GM18873 (cell line): ENCODE data around the gene STIP1.

ENCODE experiments used
- ATAC-seq: cut with Tn5 transposase; IDR thresholded peaks from one replicate; pipeline ENCODE4 v1.9.1; 2021; ENCODE audit warnings: mild to moderate bottlenecking, moderate library complexity, moderate number of reproducible peaks; ENCODE audit not compliant: unreplicated experiment, low FRiP score

Gene STIP1

DNA sequence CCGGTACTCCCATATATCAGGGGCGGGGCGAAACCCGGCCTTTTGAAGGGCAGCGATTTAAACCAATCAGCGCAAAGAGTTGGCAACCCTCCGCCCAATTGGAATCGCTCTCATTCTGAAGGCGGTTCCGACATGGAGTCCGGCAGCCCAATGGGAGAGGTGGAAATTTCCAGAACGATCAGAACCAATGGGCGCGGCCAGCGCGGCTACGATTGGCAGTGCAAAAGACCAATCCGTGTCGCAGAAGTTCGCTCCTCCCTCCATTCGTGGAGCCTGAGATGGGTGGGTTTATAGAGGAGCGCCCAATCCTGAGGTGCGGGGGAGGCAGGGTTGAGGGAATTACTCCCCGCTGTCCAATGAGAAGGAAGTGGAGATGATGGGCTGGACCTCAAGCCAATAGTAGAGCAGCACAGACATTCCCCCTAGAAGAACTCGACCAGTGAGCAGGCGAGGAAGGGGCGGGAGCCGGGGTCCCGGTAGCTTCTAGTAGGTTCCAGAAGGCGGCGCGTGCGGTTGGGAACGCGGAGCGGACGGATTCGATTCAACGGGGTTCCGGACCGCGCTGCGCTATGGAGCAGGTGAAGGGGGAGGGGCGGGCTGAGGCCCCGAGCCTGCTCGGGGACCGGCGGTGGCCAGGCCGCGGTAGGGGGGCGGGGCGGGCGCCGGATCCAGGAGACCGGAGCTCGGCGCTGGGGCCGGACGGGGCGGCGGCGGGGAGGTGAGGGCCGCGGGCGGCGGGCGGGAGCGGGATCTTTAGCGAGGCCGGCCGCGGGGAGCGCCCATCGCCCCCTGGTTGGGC lies at the start of gene STIP1:
STIP1 (plus strand) TSS at position 479 of the 799 bp plus-strand sequence; CDS start at position 570, 91 bp downstream.
- peak; percentile 85 for ATAC-seq

DNA sequence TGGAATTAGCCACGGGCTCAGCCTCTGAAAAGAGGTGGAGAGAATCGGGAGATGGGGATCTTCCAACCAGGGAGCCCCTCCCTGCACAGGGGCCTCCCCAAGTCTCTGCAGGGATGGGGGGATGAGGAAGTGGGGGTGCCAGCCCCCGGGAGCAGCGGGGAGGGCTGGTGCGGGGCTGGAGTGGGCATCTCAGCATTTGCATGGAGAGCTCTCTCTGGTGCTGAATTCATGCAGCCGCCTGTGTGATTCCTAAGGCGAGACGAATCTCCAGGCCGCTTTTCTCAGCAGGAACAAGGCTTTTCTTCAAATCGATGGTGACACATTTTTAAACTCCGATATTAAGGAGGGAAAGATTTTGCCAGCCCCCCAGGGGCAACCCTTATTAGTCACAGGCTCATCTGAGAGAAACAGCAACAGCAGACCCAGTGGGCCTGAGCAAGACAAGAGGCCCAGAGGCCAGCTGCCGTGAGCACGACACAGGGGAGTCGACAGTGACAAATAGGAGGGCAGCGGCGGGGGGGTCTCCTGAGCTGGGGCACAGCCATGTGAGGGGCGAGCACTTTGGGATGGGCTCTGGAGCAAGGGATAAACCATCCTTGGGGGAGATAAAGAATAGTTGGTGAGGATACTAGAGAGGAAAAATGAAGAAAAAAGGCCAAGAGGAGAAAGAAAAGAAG lies 49.1 kb upstream of the STIP1 start:
- ATAC-seq: no peak

DNA sequence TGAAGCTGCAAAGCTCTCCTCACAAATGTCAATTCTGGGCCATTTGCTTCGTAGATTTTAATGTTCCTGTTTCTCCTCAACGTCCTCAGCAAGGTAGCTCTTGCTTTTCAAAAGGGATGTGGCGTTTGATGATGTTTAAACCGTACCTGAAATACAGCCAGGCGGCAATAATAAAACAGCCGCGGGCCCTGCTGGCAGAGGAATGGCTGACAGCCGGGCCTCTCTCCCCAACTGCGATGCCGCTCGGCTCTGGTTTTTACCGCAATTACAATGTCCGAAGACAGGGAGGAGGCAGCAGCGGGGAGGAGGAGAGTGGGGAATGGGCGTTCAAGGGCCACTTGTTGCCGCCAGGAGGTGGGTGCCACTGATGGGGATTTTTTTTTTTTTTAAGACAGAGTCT lies 47.6 kb upstream of the STIP1 start:
- ATAC-seq: no peak

DNA sequence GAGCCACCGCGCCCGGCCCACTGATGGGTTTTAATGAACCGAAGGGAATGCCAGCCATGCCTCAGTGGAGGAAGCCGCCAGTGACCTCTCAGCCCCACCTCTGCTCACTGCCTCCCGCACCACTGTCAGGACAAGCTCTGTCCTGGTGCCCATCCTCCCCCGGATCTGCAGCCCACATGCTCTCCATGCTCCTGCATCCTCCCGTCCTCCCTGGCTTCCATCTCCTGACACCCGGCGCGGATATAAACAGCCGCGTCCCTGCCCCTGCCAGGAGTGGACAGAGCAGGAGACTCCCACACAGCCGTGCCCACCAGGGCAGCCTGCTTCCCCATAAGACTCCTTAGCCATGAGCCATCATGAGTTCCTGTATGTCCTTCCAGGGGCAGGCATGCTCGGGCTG lies 46.9 kb upstream of the STIP1 start:
- no peak for ATAC-seq

DNA sequence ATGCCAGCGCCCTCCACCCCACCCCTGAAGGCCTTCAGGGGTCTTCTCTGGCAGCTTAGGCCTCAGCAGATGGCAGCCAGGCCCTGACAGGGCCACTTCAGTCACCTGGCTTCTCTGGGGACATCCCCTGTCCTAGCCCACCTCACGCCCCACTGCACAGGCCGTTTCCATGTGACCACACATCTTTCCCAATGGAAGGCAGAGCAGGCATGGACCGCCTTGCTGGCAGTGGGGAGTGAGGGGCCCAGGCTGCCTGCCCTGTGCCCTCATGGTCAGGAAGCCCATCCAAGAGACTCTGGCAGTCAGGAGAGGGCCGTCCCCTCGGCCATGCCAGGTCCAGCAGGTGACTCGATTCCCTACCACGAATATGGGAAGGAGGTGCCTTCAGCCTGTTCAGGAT lies 45.9 kb upstream of the STIP1 start:
- no peak for ATAC-seq

DNA sequence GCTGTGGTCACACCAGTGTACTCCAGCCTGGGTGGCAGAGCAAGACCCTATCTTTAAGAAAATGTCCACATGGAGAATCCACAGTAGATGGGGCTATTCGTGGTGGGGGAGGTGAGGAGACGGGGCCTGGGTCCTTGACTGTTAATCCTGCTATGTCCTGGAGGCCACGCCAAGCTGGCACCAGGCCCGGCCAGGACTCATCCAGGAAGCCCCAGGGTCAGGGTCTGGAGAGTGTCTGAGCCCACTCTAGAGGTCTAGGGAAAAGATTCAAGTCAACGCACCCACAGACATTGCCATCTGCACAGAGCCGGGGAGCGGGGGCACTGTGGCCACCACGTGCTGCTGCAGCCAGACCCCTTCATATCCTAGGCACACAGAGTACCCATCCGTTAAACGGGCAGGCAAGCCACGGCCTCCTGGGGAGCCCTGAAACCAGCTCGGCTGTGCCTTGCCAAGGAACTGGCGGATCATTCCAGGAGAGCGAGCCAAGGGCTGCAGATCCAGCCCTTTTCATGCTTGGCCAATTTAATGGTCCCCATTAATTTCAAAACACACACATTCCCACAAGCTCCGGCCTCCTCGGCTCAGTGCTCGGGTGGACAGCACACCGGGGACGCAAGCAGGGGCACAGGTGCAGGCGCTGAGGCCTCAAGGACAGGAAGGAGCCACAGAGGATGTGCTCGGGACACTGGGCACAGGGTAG lies 44.7 kb upstream of the STIP1 start:
- ATAC-seq: no peak

DNA sequence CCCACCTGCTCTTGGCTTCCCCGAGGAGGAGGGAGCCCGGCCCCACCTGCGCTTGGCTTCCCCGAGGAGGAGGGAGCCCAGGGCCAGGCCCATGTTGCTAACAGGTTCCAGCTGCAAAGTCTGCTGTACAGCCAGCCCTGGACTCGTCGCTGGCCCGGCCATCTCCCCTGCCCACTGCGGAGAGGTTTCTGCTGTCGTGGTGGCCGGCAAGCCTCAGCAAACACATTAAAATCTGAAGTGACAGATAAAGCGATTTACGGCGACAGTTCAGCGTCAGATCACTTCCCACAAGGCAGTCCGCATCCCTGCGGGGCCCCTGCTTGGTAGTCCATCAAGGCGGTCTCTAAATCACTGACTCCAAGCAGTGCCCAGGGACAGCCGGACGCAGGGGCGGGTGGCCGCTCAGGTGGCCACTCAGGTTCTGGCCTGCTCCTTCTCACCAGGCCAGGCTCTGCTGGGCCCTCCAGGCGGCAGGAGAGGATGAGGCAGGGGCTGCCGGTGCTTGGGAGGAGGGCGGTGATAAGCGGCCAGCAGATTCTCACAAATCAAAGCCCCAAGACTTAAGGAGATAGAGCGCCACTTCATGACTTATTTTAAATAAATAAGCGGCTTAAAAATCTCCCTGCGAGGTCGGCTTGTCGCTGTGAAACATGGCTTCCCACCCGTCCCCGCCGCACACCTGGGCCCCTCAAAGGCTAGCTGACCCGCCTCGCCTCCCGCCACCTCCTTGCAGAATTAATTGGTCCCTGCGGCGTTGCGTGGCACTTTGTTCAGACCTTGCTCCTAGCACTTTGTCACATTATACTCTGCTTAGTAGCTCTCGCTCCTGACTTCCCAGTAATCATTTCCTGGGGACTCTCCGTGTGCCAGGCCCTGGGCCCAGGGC lies 41.1 kb upstream of the STIP1 start:
- no peak for ATAC-seq

DNA sequence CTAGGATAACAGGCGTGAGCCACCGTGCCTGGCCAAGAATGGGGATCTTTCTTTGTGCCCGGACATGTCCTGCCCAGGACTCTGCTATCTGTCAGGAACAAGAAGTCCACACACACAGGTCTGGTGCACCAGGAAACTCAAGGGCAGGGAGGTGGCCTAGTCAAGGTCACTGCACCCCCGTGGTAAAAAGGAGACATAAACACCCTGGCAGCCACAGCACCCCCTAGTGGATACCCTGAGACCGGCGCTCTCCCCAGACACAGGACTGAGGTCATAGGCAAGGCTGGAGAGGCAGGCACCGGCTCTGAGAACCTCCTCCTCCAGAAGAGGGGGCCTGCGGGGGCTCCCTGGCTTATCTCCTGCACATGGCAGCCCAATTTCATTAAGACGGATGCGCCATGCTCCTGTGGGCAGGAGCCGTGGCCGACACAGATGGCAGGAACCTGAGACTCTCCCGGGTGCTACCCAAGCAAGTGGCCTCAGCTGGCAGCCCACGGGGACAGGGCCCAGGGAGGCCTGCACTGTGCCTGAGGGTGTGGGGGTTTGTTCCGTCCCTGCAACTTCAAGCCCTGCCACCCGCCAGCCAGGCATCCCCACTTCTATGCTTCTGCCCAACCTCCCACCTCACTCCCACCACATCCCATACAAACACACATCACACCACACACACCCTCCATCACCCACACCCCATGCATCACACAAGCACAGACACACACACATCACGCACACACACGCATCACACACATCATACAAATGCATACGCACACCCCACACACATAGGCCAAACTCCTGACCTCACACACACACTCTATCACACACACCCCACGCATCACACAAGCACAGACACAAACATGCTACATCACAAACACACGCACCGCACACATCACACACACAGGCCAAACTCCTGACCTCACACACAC lies 39.7 kb upstream of the STIP1 start:
- ATAC-seq: no peak

DNA sequence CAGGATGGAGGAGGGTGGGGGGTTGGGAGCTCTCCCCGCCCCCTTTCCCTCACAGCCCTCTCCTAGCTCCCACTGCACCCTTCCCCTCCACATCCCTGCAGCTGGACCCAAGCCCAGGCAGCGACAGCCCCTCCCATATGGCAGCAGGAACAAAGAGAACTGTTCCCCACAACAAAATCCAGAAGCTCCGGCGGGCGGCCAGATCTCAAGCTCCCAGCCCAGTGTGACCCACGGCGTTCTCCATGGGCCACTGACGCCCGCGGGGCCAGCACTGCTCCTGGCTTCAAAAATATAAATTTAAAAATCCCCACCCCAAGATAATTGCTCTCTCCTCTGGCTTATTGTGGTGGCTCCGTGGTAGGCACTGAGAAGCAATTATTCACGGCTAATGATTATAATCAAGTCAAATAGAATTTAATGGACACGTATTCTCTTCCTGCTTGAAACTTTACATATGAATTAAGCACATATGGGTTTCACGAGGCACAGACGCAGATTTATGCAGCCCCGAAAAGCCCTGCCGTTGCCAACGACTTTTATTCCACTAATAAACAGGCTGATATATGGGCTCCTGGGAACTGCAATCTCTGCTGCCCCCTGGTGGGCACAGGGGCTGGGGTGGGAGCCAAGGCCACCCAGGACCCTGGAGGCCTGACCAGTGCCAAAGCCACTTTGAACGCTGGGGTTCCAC lies 37.6 kb upstream of the STIP1 start:
- no peak for ATAC-seq

DNA sequence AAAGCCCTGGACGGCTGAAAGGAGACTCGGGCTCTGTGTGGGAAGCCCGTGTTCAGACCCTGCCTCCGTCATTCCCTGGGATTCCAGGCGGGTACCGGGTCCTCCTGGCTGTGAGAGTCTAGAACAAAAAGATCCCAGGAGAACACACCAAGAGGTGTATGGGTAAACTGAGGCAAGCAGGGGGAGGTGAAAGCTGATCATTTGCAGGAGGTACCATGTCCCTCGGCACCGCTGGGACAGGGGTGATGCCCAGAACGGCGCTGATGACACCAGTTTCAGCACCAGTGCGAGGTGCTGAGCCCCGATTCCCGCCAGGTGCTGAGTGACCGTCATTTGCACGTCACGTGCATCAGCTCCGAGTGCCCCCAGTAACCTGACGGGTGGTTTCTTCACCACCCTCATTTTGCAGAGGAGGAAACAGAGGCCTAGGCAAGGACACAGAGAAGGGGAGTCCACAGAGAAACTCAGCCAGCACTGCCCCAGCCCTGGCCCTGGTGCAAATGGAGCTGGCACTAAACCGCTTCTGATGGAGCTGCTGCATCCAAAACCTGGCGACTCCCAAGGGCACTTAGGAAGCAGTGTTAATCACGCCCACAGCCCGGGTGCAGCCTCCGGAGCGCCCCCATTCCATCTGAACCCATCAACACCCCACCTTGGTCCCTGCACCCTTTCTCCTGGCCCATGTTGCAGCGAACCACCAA lies 36.9 kb upstream of the STIP1 start:
- no peak for ATAC-seq

DNA sequence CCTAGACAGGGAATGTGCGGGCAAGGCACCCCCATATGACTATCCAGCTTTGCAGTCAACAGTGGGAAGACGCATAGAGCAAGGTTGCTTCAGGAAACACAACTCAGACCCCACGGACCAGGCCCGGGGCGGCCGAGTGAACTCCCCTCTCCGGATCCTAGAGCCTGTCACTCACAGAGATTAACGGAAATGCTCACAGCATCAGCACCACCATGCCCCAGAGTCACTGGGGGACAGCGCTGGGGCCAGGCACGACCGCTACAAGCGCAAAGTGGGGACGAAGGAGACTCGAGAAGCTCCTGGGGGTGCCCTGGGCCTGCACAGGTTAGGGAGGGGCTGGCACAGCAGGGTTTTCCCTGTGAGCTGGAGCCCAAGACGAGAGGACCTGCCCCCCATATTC lies 35.9 kb upstream of the STIP1 start:
- no peak for ATAC-seq

DNA sequence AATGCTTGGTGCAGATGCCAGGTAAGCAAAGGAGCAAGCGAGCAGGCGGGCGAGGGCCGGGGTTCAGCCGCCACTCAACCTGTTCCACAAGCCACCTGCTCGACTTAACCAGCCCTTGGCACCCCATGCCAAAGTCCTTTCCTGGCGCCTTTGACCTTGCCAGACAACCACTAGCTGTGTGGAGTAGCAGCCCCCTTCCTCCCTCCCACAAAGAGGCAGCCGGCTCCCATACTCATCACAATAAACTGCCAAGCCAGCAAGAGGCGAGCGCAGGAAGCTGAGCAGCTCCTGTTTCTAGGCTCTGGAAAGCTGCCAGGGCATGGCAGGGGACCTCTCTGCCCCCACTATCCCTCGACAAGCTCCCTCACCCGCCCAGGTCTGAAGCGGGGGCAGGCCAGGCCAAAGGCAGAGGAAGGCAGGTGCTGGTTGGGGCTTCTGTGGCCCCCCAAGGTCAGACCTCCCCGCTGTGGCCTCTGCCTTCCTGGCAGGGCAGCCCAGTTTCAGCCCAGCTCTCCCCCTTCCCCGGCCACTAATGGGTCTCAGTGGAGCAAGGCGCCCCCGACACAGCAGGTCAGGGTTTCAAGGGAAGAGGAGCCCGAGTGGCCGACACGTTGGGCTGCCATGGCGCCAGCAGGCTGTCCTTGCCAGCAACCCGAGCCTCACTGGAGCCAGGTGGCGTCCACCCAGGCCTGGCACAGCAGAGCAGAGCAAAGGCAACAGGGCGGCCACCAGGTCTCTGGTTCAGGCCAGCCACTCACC lies 35.3 kb upstream of the STIP1 start:
- ATAC-seq: no peak

DNA sequence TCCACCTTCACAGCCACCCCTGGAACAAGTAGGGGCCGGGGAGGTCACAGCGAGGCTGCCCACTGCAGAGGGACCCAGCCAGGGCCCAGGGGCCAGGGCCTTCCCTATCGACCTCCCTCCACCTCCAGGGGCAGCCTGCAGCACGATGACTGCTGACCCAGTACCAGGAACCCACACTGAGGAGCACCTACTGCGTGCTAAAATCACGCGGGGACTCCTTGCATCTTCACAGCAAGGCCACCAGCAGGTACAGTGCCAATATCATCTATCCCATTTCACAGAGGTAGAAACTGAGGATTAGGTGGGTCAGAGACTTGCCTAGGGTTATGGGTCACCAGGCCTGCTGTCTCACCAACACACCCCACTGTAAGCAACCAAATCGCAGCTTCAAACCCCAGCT lies 34.6 kb upstream of the STIP1 start:
- ATAC-seq: no peak

DNA sequence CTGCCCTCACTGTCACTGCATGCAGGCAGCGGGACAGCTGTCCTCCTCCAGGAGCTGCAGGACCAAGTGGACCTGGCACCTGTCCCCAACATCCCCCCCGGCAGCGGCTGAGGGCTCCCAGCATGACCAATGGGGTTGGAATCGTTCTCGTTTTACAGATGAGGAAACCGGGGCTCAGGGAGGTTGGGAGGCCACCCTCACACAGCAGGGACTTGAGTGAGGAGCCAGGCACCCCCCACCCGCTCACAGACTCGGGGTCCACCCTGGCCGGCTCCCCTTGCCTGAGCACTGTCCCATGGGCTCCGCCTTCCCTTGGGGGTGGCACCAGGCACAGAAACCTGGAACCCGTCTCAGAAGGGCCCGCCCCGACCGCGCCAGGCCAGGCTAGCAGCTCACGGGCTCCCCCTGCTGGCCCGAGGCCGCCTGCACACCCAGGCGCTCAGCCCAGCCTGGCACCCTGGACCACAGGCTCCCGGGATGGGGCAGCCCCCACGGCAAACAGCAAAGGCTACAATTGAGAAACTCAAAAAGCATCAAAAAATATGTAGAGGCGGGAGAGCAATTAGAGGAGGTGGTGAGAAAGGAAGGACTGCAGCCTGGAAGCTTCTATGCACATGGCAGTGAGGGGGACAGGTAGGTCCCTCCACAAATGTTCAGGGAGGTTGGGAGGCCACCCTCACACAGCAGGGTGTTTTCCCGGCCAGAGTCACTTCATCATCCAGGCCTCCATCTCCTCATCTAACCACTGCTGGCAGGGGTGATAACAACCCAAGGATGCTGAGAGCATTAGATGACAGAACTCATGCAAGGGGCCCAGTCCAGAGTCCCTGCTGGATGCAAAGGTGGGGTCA lies 32.9 kb upstream of the STIP1 start:
- no peak for ATAC-seq

DNA sequence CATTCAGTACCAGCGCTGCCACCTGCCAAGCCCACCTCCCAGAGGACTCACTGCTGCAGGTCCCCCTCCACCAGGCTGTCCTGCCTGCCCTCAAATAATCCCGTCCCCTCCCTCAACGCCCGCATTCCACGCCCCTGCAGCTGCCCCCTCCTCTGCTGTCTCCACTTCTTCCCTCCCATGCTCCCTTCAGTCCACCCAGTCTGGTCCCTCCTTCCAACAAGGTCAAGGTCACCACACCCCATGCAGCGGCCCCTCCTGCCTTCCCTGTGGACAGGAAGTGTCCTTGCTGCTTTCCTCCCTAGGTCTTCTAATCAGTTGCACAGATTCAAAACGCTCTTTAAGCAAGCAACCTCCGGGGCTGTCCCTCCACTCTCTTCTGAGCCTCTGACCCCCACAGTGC lies 32.2 kb upstream of the STIP1 start:
- ATAC-seq: no peak

DNA sequence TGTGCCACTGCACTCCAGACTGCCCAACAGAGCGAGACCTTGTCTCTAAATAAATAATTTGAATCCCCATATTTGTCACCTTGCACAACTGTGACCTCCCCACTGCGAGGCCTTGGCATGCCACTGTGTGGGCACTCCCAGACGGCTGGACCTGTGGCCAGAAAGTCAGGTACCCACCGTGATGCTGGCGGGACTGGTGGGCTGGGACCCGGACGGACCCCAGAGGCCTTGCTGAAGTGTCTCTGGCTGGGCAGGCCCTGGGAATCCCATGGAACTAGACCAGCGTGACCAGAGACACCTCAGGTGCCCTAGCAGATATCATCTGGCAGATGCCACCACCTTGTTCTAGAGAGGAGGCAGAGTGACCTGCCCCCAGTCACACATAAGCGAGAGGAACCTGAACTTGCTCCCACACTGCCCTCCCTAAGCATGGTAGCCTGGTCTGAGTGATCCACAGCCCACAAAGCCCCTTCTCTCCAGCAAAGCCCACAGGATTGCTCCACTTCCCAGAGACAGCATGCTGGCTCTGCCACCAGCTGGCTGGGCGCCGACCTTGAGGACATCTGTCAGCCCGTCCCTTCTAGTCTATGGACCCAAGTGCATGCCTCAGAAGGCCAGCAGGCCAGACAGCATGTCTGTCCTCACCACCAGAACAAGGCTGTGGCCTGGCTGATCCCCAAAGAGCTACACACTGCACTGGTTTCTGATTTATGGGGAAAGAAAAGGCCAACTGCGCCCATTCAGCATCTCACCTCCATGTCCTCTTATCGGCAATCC lies 29.5 kb upstream of the STIP1 start:
- no peak for ATAC-seq
